Neural progenitor cell (in vitro differentiated cells): Measurements from ENCODE around the gene THAP5.

Experiments
- CTCF ChIP-seq: fragments of 200-600 bp; sonication (generic); IDR thresholded peaks from 2 replicates; pipeline ENCODE4 v1.5.1; 2017; ENCODE audit warnings: antibody characterized with exemption, mild to moderate bottlenecking
- EZH2 ChIP-seq: fragments of 200-600 bp; sonication (generic); IDR thresholded peaks from 2 replicates; pipeline ENCODE4 v1.6.1; 2017; ENCODE audit warnings: antibody characterized with exemption, mild to moderate bottlenecking, moderate library complexity
- EZH2phosphoT487 ChIP-seq: fragments of 200-600 bp; sonication (generic); IDR thresholded peaks from 2 replicates; pipeline ENCODE4 v1.6.1; 2017; ENCODE audit warnings: antibody characterized with exemption

- TF ChIP-seq EZH2 (no peak), CTCF (no peak), EZH2phosphoT487 (no peak)
Measured at GRCh38 chr7:108613949-108614381, 44.5 kb upstream of the THAP5 start.
